Stimulated activated CD4-positive, alpha-beta T cell treated with anti-CD3 and anti-CD28 coated beads, Interleukin-12 subunit alpha, Interleukin-12 subunit beta, amount 100 ng/mL, for 4 hours (primary cell): ENCODE results near the gene THAP3.
A peak's percentile ranks its signal among the peaks of the same experiment; 100 is the strongest.

ENCODE experiments used
- DNase-seq: peaks from one replicate; pipeline ENCODE4 v3.0.0-alpha.2; 2020

THAP3 gene

DNA sequence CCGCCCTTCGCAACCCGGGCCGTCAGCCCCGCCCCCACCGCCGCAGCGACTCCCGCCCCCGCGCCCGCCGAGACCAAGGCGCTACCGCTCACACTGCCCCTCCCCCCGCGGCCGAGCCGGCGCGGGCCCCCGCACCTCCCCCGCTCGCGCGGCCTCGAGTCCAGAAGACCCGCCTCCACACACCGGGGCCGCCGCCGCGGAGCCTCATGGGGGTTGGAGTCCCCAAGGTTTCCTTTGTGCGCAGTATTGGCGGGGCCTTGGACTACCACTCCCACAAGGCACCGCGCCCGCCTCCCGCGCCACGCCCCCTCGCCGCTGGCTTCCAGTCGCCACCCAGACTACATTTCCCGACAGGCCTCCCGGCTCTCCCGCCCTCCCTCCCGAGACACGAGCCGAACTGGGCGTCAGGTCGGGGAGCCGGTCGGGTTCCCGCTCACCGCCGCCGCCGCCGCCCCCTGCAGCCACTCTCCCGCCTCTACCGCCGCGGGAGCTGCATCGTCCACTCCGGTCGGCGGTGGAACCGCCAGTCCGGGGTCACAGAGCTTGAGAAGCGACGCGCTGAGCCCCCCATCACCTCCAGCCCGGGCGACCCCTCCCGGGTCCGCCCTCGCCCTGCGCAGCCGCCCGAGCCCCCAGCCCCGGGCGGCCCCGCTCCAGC lies 11.2 kb upstream of the THAP3 start, which contains the start of gene PHF13:
Gene PHF13, plus strand, starts transcription at position 371 of the 658 bp plus-strand sequence. CDS start 336 bp downstream, outside the sequence.
- peak; percentile 99 for DNase-seq

GRCh38 chr1:6614019-6614928 lies 10.4 kb upstream of the THAP3 start:
- peak; percentile 65 for DNase-seq

DNA sequence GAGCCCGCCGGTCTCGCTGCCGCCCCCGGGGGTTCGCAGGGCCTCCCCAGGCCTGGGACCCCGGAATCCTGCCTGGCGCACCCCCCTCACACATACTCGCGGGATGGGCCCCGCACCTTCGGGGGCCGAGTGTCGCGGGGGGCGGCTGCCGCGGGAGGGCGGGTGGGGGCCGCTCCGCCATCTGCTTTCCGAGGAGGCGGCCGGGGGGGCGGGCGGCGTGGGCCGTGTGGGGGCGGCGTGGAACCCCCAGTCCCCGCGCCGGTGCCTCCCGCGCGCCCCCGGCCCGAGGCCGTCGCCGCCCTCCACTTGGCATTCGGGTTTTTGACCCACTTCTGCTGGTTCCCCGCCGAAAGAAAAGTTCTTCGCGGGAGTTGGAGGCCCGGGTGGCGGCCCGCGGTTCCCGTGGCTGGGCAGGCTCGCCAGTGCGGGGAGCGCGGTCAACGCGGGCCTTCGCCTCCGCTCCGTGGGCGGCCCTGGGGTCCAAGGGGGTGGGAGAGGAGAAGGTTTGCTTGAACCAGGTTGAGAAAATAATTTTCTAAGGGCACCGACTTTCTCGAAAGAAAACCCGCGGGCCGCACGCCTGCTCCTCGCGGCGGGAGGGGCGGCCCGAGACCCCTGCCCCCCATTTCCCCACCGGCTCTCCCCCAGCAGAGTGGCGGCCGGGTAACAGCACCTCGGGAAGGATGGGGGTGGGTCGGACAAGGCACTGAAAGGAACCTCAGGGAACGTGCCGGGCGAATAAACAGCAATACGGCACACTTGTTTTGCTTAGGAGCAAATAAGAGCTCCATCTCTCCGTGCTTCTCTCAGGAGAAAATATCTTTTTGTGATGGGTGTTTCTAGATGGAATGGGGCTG lies 9.5 kb upstream of the THAP3 start:
- no peak for DNase-seq

GRCh38 chr1:6619045-6619444 lies 5.6 kb upstream of the THAP3 start:
- DNase-seq, result no peak

- DNase-seq, result no peak
These were observed 3.0 kb upstream of the THAP3 start for GRCh38 chr1:6621429-6622391.

DNA sequence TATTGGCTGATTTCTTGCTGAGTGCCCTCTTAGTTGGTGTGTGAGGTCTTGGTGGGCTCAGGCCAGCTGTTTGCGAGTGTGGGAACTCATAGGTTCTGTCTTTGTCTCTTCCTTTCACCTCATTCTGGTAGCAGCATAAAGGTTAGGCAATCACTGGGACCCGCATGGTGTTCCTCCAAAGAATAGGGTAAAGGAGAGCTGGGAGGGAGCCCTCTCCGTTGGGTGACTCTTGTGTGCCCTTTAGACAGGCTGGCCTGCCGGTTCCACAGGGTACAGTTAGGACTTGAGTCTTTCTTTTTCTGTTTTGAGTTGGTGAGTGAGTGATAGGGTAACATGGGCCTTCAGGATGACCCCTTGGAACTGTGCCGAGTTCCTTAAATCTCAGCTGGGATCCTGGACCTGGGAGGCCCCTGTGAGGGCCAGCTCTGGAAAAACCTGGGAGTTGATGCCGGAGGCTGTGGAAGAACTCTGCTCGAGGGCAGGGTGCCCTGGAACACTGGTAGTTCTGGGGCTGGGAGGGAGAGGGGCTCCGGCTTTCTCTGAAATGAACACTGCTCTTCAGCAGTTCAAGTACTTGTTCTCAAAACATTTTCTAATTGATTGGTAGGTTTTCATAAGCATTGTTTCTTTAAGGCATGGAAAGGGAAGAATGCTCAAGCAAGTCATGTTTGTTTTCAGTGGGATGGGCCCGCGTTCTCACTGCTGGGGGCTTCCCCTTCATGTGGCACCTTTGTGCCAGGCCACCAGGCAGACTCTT lies 2.1 kb upstream of the THAP3 start:
- DNase-seq, result no peak

- no peak for DNase-seq
These were observed 1.3 kb upstream of the THAP3 start for GRCh38 chr1:6623269-6623965.

GRCh38 chr1:6625584-6626149 lies 999 bp downstream of the THAP3 start:
- DNase-seq, result no peak

GRCh38 chr1:6627031-6627430 lies 2.4 kb downstream of the THAP3 start:
- DNase-seq, result no peak

GRCh38 chr1:6627841-6628545 lies 3.3 kb downstream of the THAP3 start:
- no peak for DNase-seq

- no peak for DNase-seq
These were observed 4.4 kb downstream of the THAP3 start for GRCh38 chr1:6628971-6629479.

DNA sequence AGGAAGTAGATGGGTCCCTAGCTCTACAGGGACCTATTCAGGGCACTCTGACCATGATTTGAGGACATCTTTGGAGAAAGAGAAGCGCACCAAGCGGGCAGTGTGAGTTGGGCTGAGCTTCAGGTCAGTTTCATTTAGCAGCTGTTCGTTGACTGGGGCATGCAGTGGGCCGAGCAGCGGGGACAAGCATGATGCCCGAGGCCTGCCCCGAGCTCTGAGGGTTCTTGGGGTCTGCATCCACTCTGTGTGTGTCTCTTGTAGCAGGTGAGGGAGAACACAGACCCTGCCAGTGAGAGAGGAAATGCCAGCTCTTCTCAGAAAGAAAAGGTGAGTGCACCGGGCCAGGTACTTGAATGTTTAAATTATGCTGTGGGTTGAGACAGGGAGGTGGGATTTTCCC lies 5.4 kb downstream of the THAP3 start:
- DNase-seq, result no peak

GRCh38 chr1:6631058-6631457 lies 6.4 kb downstream of the THAP3 start:
- DNase-seq, result no peak

DNA sequence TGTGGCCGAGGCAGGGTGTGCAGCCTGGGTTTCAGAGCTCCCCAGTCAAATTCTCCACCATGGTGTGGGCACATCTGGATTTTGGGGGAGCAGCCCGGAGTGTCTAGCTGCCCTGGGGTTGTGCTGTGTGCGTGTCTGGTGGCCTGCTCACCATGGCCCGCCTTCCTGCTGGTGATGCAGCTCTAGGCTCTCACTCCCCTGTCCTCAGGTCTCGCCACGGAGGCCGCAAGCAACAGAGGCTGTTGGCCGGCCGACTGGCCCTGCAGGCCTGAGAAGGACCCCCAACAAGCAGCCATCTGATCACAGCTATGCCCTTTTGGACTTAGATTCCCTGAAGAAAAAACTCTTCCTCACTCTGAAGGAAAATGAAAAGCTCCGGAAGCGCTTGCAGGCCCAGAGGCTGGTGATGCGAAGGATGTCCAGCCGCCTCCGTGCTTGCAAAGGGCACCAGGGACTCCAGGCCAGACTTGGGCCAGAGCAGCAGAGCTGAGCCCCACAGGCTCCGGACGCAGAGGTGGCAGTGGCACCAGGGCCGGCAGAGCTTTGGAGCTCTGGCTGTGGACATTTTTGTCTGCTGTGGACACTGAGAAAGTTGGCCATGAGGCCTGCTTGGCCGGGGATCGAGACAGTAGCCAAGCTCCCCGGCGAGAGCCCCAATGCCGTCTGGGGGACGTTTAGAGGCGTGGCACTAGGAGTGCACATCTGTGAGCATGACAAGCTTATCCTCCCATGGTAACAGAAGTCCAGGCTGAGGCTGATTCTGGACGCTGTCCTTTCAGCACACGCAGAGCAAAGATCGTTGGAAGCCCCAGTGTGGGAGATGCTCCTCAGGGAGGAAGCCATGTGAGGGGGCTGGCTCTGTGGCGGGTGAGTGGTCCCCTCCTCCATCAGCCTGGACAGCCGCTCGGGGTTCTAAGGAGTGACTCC lies 8.2 kb downstream of the THAP3 start:
- DNase-seq, result no peak

DNA sequence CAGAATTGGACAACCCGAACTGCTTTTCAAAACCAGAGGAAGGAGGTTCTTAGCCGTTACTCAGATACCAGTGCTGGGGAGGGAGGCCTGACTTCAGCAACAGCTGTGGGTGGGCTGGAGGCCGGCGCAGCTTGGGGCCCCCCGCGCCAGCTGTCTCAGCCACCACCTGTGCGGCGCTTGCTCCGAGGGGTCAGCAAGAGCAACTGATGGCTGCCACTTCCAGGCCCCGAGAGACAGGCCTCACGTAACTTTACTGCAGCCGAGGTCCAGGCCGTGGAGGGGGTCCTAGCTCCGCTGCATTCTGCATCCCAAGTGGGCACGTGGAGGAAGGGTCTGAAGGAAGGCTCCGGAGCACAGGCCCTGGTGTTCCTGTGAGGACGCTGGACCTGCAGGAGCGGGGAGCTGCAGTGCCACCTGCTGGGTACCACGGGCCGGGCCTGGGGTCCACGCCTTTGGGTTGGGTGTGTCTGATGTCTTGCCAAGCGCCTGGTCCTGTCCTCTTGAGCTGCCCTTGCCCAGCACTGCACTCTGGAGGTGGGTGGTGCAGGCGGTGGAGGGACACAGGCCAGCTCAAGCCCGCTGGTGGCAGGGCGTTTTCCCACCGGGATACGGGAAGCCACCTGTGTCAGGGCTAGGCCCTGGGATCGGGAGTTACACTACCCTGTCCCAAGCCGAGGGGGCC lies 9.8 kb downstream of the THAP3 start:
- DNase-seq, result peak; percentile 39

- no peak for DNase-seq
These were observed 10.7 kb downstream of the THAP3 start for GRCh38 chr1:6635161-6635909.
